Right ventricle myocardium inferior (tissue), 1 donor: Measurements from ENCODE around the gene LHX6. TPM values are rescaled to one million over a fixed set of nuclear protein-coding genes. Genes with fewer than 3 reads are reported as not detected.

Experiments used
- ATAC-seq: fragments of 200-7000 bp; cut with Tn5 transposase; one replicate; pipeline ENCODE4 v1.9.1; 2020; ENCODE audit warnings: mild to moderate bottlenecking, moderate library complexity
- DNase-seq: peaks from one replicate; pipeline ENCODE4 v3.0.0; 2021; ENCODE audit errors: missing footprints
- intact Hi-C: fragments of 100-400 bp; cut with DNase I; formaldehyde crosslinking; loops from one replicate; pipeline ENCODE4 v1.11.0; 2022
- total RNA-seq: library from RNA; stranded (reverse); fragmentation: NEBNext Ultra II Directional; extraction: Animal tissue kit (Norgen Biotek cat#: 25700); gene quantifications from one replicate; pipeline ENCODE4 v1.2.1, GENCODE V29; 2021
- donor health status: DM: no; HTN: yes; CAD: no; lungs with severe emphysema.

LHX6 gene
- total RNA-seq, 1 donor from 2014 or later, result 6.1 TPM

DNA sequence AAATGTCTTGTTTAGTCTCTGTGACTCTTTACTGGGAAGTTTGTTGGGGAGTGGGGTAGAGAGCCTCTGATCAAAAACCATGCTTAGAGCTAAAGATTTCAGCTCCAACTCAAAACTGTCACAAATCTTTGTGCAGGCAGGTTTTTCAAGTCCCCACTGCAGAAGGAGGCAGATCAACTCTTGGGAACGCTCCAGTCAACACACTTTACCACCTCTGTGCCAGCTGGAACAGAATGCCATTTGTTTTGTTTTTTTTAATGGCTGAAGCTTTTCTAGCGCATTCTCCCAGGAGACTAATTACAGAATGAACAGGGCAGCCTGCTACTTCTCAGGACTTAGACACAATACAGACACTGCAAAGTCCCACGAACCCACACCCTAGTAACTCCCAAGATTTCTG is 17.9 kb upstream of the LHX6 start:
- intact Hi-C loops, result no loop called here
- ATAC-seq (no peak), DNase-seq (no peak)

DNA sequence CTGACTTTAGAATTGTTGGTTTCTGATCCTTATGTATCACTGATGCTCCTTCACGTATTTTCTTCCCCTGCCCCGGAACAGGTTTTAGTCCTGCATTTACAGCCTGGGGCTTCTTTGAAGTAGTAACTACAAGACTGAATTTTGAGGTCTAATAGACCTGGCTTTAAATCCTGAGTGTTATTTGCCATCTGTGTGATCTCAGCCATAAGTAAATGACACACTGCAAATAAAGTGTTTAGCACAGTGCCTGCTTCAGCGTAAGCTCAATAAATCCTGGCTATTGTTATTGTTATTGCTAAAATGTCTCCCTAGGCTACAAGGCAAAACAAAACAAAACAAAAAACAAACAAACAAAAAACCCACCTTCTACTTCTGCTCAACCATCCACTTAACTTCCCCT is 15.6 kb upstream of the LHX6 start:
- ATAC-seq, result no peak
- DNase-seq, result no peak
- intact Hi-C loops, result no loop called here

DNA sequence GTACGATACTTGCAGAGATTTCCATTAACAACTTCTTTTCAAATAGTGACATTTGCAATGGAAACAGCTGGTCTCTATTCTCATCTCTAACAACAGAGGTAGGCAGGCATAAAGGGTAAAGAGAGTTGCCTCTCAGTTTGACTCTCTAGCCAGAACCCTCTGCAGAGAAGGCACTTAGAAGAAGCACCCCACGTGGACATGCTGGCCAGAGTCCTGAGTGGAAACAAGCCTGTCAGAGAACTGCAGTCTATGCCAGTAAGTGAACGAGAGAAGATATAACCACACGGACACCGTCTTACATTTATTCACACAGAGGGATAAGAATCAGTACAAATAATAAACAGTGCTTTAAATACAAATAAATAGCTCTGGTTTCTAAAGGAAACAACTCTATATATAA is 11.0 kb upstream of the LHX6 start:
- intact Hi-C loops, result no loop called here
- ATAC-seq (peak; percentile 89), DNase-seq (no peak)

DNA sequence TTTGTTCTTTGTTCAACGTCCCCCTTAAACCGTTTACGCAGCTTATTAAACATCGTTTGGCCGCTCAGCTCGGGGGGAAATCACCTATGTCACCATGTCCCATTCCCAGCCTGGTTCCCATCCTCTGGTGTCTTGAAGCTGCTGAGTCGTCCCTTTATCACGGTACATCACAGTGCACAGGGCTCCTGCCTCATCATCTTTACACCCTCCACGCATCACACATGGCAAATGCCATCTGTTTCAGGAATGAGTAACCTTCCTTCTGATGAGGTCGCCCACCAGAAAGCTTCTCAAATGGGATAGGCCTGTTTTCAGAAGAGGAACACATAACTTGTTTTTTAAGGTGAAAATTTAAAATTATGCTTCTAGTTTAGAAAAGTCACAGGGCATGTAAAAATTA is 7.9 kb upstream of the LHX6 start:
- DNase-seq (no peak), ATAC-seq (no peak)
- intact Hi-C loops, result no loop called here

DNA sequence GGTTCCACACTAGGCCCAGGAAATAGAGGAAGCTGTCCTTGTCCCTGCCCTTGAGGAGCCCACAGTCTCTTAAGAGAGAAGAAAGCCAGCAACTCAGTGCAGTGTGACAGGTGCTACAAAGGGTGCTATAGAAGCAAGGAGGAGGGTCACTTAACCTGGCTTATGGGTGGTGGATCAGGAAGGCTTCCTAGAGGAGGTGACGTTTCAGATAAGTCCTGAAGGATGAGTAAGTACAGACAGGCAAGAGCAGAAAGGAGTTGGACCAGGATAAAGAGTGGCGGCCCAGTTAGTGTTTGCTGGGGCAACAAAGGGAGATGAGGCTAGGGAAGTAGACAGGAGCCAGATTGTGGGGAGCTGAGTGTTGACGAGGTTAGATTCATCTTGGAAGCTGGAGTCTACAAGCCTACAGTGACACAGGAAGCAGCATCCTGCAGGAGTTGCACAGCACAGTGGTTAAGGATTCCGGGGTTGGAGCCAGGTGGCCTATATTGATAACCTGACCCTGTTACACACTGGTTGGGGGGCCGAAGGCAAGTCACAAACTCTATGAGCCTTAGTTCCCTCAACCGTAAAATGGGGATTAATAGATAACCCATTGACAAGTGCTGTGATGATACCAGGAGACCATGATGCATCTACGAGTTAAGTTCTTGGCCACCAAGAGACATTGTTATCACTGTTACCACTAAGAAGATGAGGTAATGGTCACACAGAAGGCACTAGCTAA is 5.4 kb upstream of the LHX6 start:
- no peak for DNase-seq
- ATAC-seq, result no peak
- intact Hi-C loops, result no loop called here

DNA sequence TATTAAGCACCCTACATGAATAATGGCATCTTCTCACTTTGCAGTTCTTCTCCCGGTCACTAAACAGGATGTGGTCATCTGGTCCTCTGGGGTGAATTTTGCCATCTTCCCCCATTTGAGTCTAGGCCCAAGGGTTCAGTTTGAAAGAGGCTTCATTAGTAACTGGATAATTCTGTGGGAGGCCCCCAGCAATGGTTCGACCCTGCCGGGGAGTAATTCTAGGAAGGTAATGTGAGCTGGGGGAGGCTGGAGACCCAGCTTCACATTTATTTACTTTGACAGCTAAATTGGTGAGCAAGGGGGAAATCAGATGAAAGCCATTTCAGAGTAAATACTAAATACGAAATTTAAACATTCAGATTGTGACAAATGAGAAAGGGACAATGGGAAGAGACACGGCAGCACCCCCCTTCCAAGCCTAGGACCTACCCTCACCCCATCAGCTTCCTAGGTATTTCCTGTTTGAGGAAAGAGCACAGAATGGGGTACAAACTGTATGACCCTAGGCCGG is 4.1 kb upstream of the LHX6 start:
- ATAC-seq, result no peak
- intact Hi-C loops, result no loop called here
- no peak for DNase-seq

DNA sequence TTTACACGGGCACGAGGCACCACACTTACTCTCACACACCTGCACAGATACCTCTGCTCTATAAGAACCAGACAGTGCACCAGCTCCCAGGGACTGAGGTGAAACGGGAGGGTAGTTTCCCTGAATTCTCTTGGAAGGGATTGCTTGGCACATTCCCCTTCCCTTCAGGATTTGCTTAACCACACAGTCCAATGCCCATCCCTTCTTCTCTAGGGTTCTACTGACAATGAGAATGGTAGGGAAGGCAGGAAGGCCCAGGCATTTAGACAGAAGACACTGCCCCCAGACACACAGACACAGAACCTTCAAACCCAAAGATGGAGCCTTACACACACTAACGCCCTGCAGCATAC is 704 bp upstream of the LHX6 start:
- intact Hi-C loops, result loop anchor here (5.0 to 10.0 kb wide), 2 partner anchors 102 to 115 kb away; no protein-coding TSS in a partner anchor
- ATAC-seq (no peak), DNase-seq (no peak)

DNA sequence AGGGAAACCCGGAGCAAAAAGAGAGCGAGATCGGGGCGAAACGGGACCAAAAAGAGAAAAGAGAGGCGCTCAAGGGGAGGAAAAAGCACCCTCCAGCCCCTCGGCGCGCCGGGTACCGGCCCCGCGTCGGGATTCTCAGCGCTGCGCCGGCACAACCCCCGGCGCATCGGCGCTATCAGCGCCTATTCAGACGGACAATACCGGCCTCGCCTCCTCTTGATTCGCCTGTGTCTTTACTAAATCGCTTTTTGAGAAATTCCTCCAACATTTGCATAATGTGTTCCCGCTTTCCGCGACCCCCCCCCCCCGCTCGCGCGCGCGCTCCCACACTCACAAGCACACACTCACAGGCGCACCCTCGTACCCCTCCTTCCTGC is 578 bp downstream of the LHX6 start:
- DNase-seq, result no peak
- intact Hi-C loops, result loop anchor here (5.0 to 10.0 kb wide), 2 partner anchors 101 to 117 kb away; no protein-coding TSS in a partner anchor

DNA sequence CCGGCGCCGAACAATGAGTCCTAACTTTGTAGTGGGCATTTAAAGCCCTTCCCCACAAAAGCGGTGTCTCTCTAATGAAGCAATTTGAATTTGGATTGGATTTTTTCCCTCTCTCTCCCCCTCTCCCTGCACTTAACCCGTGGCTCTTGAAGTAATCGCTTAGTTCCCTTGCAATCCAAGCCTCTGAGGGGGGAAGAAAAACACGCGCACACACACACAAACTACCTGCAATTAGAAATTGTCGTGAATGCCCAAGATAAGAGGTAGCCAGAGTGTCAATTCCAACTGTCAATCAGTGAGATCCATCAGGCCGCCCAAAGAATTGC is 1.2 kb downstream of the LHX6 start:
- DNase-seq (no peak), ATAC-seq (no peak)
- intact Hi-C loops, result loop anchor here (5.0 to 10.0 kb wide), 2 partner anchors 100 to 117 kb away; no protein-coding TSS in a partner anchor

More for the DNA sequence above, 578 bp downstream of the LHX6 start:
- ATAC-seq, result no peak

DNA sequence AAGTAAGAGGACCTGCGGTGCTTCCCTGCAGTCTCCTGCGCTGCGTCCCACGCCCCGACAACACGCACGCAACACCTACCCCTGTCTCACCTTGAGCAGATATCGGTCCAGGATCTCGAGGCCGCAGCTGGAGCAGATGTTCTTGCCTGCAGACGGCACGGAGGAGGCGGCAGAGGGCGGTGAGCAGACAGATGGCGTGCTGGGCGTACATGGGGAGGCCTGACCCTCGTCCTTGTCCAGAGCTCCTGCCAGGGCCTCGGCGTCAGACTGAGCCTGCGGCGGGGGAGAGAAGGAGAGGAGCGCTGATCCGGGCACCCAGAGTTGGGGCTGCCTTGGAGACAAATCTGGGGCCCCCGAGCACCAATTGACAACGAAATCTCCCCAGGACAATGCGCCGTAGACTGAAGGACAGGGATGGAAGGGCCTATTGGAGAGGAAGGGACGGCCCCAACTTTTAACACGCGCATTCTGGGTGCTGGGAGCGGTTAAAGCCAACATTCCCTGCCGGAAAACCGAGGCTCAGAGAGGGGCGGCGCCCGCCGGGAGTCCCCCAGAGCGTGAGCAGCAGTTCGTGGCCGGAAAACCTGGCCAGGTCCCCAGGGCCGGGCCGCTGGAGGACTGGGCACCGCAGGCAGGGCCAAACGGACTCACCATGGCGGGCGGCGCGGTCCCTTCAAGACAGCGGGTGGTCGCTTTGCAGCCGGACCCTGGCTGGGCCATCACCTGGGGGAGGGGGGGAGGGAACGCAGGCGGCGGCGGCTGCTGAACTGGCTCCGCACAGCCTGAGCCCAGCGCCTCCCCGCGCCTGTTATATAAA is 1.8 kb downstream of the LHX6 start:
- intact Hi-C loops, result loop anchor here (5.0 to 10.0 kb wide), 2 partner anchors 100 to 118 kb away; no protein-coding TSS in a partner anchor
- DNase-seq, result no peak
- no peak for ATAC-seq

DNA sequence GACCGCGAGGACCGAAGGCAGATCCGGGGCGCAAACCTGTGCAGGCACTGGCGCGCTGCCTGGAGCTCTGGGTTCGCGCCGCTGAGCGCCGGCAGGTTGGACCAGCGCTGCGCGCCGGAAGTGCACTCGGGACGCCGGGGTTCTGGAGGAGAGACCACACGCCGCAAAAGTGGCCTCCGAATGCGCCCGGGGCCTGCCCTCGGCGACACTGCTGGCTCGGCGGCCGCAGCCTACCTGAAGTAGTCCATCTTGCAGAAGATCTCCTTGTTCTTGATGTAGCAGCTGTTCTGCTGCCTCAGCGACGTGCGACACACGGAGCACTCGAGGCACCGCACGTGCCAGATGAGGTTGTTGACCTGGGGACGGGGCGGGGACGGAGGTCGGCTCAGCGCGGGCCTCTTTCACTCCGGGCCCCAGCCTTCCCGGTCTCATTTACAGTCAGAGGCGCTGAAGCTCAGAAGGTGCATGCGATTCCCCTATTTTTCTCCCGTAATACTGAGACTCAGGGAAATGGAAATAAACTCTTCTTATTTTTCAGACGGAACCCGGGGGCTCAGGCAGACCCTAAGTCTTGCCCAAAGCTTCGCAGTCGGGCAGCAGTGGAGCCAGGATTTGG is 2.5 kb downstream of the LHX6 start:
- ATAC-seq (no peak), DNase-seq (no peak)
- intact Hi-C loops, result loop anchor here (5.0 to 10.0 kb wide), 2 partner anchors 99 to 119 kb away; no protein-coding TSS in a partner anchor

DNA sequence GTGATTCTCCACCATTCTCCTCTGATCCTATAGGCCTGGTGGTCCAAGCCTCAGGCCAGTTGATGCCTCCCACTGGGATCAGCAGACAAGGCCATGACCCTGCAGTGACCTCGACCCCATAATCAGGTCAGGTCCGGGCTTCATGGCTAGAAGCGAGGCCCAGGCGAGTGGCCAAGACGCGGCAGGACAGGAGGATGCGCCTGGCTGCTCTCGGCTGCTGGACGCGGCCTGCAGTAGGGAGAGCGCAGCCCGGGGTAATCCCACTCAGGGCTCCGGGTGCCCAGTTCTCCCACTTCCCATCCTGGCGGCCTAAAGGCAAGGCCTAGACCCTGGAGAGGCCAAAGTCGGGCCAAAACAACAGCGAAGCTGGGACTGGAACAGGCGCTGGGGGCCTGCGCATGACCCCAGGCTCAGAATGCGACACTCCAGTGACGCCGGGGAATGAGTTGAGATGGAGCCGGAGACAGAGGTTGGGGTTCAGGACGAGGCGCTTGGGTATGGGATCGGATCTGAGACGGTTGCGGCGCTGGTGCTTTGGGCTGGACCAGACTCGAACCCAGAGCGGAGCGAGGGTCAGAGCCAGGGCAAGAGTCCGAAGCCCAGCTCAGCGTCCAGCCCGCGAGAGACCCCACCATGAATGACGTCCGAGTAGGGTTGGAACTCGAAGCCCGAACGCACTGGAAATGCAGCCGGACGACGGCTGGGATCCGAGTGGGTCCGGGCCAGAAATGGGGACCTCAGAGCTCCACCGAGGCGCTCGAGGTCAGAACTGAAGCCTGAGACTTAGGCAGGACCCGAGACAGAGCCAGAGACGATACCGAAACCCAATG is 3.2 kb downstream of the LHX6 start:
- ATAC-seq (no peak), DNase-seq (no peak)
- intact Hi-C loops, result loop anchor here (5.0 to 10.0 kb wide), 2 partner anchors 98 to 119 kb away; no protein-coding TSS in a partner anchor

DNA sequence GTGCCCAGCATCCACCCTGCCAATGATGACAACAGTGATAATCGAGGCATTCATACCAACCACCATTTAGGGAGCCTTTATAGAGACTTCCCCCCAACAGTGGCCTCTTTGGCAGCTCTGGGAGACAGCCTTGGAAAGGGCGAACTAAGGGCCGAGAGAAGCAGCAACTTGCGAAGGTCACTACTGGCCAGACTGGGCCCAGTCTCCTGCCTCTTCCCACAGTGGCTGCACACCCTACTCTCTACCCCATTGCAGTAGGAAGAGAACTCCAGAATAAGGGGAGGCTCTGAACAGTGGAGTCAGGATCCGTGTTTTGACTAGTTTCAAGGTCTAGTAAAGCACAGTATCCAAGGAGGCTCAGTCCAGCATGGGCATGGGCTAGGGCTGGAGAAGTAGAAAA is 5.3 kb downstream of the LHX6 start:
- intact Hi-C loops, result loop anchor here (10.0 kb wide), 1 partner anchor 121 kb away; no protein-coding TSS in a partner anchor

DNA sequence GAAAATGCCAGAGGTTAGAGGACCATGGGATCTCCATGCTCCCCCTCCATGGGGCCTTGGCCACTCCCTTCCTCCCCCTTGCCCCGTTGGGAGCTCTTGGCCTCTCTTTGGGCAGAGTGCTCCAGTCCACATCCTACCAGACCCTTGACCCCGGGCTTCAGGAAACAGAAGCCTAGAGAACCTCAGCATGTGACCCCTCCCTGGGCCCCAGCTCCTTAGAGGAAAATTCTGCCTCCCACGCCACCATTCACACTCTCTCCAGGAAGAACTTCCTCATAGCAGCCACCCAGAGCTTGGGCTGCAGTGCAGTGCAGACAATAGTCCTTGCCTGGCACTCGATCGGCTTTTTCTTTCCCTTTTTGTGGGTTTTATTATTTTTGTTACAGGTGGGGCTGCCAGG is 6.0 kb downstream of the LHX6 start:
- DNase-seq (no peak), ATAC-seq (no peak)
- intact Hi-C loops, result loop anchor here (10.0 kb wide), 1 partner anchor 122 kb away; no protein-coding TSS in a partner anchor

More for the DNA sequence above, 5.3 kb downstream of the LHX6 start:
- DNase-seq, result no peak
- ATAC-seq, result no peak

DNA sequence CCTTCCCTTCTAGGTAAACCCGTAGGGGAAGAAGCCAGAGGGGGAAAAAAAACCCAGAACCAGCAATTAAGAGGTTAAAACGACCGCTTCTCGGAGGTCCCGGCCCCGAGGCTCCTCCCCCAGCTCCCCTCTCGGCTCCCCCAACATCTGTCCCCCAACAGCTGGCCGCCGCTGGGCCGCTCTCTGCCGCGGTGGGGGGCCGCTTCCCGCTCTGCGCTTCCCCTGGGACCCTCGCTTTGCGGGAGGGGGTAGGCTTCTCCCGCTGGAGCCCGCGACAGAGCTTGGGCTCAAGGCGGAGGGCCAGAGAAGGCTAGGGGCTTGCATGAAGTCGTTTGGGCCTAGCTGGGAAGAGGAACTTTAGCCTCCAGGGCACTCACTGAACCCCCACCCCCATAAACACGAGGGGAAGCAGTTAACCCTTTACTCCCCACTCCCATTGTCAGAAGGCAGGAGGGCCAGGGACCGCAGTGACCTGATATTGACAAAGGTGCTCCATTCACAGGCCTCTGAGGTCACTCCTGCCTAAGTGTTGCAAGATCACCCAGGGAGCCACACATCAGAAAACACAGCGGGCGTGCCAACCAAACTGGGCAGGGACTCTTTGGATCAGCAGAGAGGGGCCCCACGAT is 7.5 kb downstream of the LHX6 start:
- no peak for ATAC-seq
- intact Hi-C loops, result loop anchor here (10.0 kb wide), 1 partner anchor 124 kb away; no protein-coding TSS in a partner anchor
- DNase-seq, result no peak

DNA sequence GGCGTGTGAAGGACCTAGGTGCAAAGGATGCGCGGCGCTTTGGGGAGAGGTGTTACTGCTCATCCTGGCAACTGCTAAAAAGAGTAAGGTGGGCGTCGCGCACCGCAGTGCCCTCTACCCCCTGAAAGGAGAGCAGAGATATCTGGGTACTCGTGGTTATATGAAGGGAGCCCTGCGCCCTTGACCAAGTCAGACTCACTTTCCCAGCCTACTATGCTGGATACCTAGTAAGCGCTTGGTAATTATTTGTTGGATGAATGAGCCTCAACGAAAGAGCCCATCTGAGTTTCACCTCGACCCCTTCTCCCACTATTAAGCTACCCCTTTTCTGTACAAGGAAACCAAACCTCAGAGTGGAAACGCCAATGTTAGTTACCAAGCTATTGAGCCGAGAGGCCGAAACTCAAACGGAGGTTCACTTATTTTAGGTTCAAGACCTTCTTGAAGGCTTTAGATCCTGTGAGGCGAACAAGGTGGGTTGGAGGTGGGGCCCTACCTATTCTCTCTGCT is 8.0 kb downstream of the LHX6 start:
- no peak for ATAC-seq
- no peak for DNase-seq
- intact Hi-C loops, result loop anchor here (10.0 kb wide), 1 partner anchor 124 kb away; no protein-coding TSS in a partner anchor

DNA sequence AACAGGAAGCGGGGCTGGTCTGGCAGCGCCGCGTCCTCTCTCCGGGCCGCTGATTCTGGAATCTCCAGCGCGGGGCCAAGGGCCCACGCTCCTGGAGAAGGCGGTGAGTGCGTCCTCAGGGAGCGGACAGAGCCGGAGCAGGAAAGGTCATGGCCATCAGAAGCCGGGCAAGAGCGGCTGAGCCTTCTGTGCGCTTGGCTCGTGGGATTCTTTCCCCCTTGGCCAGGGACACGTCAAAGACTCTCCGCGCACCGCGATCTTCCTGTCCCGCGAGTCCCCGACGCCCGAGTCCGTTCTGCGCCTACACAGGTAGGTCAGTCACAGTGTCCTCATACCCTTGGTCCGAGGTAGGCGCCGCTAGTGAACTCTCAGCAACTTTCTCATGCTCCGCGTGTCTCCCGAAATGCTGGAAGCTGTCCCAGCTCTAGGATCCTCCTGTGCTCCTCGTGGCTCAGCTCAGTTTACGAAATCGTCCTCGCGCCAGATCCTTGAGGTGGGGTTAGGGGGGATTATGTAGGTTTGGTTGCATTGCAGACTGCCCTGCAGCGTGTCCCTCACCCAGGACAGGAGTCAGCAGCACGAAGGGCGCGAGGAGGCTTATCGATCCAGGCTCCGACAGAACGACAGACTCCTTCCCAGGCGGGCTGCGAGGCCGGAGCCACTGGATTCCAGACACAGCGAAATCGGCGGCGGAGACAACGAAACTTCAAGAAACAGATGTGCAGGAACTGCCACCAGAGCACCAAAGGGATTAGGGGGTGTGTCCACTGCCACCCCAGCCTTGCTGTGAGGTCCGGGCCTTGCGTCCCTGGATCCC is 8.7 kb downstream of the LHX6 start:
- DNase-seq (no peak), ATAC-seq (no peak)
- intact Hi-C loops, result loop anchor here (10.0 kb wide), 1 partner anchor 125 kb away; no protein-coding TSS in a partner anchor
